Left lung (tissue), 10 donors: ENCODE measurements around the gene PPM1M. TPM values are rescaled to one million over a fixed set of nuclear protein-coding genes. Genes with fewer than 3 reads are reported as not detected.
"Not testable (repeated sequence)": the region's sequence is repeated elsewhere in the genome, so short reads cannot be mapped to it uniquely, and the experiment has no call there.

ENCODE experiments used
- ATAC-seq: fragments of 200-7000 bp; cut with Tn5 transposase; one replicate; pipeline ENCODE4 v1.9.1; 2020; ENCODE audit warnings: moderate library complexity
- DNase-seq, 4 donors: peaks; one replicate each; pipeline ENCODE4 v3.0.0-alpha.2; 2013 to 2020
- H3K27ac ChIP-seq, 2 donors: fragments of 200-600 bp; sonication (generic) in 1 of 2; one replicate each; pipeline versions ENCODE4 v1.5.0 to v1.8.0; 2020 to 2021
- H3K27me3 ChIP-seq, 2 donors: fragments of 200-600 bp; sonication (generic) in 1 of 2; one replicate each; pipeline versions ENCODE4 v1.5.0 to v1.8.0; 2020 to 2021
- H3K36me3 ChIP-seq, 2 donors: fragments of 200-600 bp; sonication (generic) in 1 of 2; one replicate each; pipeline versions ENCODE4 v1.5.0 to v1.8.0; 2020 to 2021
- H3K4me1 ChIP-seq, 2 donors: fragments of 200-600 bp; one replicate each; pipeline ENCODE4 v1.8.0; 2021
- H3K4me3 ChIP-seq, 2 donors: fragments of 200-600 bp; sonication (generic) in 1 of 2; one replicate each; pipeline versions ENCODE4 v1.5.0 to v1.8.0; 2020 to 2021; ENCODE audit warnings: mild to moderate bottlenecking in 1 of 2
- H3K9me3 ChIP-seq, 2 donors: fragments of 200-600 bp; sonication (generic) in 1 of 2; one replicate each; pipeline versions ENCODE4 v1.5.0 to v1.8.0; 2020 to 2021
- intact Hi-C, 2 donors: fragments of 100-400 bp; cut with DNase I; formaldehyde crosslinking; loops; one replicate each; pipeline versions ENCODE4 v1.11.2 to v1.14.2; 2022
- polyA plus RNA-seq, 6 donors: library from polyadenylated mRNA; unstranded; fragments of 120-200 nt; gene quantifications; one replicate each; pipeline ENCODE4 v1.2.1, GENCODE V29; 2013; ENCODE audit not compliant: insufficient read length in 6 of 6
- total RNA-seq, 2 donors: library from RNA; stranded (reverse); fragmentation: NEBNext Ultra II Directional; extraction: Animal tissue kit (Norgen Biotek cat#: 25700); gene quantifications; one replicate each; pipeline ENCODE4 v1.2.1, GENCODE V29; 2021
- TF ChIP-seq, protein P1 (sequence below), 2 donors: fragments of 200-600 bp; sonication (generic) in 1 of 2; IDR thresholded peaks; one replicate each; pipeline versions ENCODE4 v1.5.0 to v1.8.0; 2021; ENCODE audit warnings: antibody characterized with exemption in 2 of 2
- donor health status: DM: no; HTN: yes; CAD: no.
- donor health status: DM: no; HTN: no; CAD: no.

PPM1M gene
- total and polyA plus RNA-seq, 8 donors: 27.4 to 48.3 (median 31.4) TPM

DNA sequence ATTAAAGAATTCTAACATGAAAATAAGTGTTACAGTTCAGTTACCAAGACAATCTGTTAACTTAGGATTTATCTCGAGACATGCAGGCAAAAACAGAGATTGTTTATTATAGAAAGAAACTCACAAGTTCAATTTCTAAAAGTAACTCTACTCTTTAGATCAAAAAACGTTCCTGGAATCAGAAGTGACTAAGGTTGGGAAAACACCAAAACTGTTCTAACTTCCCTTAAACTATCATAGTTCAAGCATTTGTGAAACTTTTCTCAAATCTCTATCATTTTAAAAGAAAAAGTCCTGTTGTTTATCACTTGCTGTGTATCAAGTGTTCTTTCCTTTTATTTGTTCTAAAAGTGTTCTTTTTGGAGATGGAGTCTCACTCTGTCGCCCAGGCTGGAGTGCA lies 24.2 kb downstream of the PPM1M start:
- intact Hi-C loops: no loop called here
- H3K4me1 ChIP-seq: peaks cover 43 to 77% of the 10 kb centered on the region in 2 donors
- no peaks in the 10 kb centered on the region for H3K9me3 ChIP-seq
- H3K27me3 ChIP-seq: no peaks in the 10 kb centered on the region
- H3K27ac ChIP-seq: peak overlapping the region; percentile 51 to 84
- ATAC-seq (no peak), DNase-seq (no peak)
- peaks cover 0 to 77% of the 10 kb centered on the region in 2 donors for H3K36me3 ChIP-seq
- H3K4me3 ChIP-seq: no peak overlapping the region
- TF ChIP-seq, protein P1, sequence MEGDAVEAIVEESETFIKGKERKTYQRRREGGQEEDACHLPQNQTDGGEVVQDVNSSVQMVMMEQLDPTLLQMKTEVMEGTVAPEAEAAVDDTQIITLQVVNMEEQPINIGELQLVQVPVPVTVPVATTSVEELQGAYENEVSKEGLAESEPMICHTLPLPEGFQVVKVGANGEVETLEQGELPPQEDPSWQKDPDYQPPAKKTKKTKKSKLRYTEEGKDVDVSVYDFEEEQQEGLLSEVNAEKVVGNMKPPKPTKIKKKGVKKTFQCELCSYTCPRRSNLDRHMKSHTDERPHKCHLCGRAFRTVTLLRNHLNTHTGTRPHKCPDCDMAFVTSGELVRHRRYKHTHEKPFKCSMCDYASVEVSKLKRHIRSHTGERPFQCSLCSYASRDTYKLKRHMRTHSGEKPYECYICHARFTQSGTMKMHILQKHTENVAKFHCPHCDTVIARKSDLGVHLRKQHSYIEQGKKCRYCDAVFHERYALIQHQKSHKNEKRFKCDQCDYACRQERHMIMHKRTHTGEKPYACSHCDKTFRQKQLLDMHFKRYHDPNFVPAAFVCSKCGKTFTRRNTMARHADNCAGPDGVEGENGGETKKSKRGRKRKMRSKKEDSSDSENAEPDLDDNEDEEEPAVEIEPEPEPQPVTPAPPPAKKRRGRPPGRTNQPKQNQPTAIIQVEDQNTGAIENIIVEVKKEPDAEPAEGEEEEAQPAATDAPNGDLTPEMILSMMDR (IDR thresholded peaks at IDR 0.05): no peak

DNA sequence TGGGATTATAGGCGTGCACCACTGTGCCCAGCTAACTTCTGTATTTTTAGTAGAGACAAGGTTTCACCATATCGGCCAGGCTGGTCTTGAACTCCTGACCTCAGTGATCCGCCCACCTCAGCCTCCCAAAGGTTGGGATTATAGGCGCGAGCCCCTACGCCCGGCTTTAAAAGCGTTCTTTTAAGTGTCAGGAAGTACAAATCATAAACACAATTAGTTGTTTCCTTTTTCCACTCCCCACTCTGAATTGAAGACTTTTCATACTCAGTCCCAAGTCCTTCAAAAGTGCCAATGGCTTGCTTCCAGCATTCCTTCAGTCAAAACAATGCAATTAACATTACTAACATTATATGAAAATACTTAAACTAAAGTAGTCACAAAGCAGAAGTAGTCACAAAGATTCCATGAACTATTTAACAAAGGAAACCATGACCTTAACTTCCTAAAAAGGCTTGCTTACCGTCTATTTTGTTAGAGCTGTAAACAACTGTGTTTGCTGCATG lies 24.7 kb downstream of the PPM1M start:
- intact Hi-C loops: no loop called here
- Histone ChIP-seq H3K4me3 (no peak overlapping the region), H3K36me3 (peaks cover 0 to 77% of the 10 kb centered on the region in 2 donors), H3K4me1 (peaks cover 45 to 79% of the 10 kb centered on the region in 2 donors), H3K27ac (peak overlapping the region; percentile 51 to 84), H3K9me3 (no peaks in the 10 kb centered on the region), H3K27me3 (no peaks in the 10 kb centered on the region)
- TF ChIP-seq, protein P1 (IDR thresholded peaks at IDR 0.05): no peak
- ATAC-seq: peak; percentile 50
- peak in 1 of 4 donors; percentile 66 for DNase-seq

DNA sequence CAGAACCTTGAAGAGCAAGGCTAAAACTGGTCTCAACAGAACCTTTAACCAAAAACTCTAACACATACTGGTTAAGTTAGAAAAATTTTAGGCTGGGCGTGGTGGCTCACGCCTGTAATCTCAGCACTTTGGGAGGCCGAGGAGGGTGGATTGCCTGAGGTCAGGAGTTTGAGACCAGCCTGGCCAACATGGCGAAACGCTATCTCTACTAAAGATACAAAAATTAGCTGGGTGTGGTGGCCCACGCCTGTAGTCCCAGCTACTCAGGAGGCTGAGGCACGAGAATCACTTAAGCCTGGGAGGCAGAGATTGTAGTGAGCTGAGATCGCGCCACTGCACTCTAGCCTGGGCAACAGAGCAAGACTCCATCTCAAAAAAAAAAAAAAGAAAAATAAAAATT lies 26.6 kb downstream of the PPM1M start:
- DNase-seq: peak in 1 of 4 donors; percentile 15
- H3K4me1 ChIP-seq: peaks cover 57 to 98% of the 10 kb centered on the region in 2 donors
- intact Hi-C loops, H3K9me3 ChIP-seq, H3K27me3 ChIP-seq, H3K4me3 ChIP-seq, ATAC-seq: not testable (repeated sequence)
- peak overlapping the region in 1 of 2 donors; percentile 84 for H3K27ac ChIP-seq
- H3K36me3 ChIP-seq: peaks cover 0 to 62% of the 10 kb centered on the region in 2 donors

DNA sequence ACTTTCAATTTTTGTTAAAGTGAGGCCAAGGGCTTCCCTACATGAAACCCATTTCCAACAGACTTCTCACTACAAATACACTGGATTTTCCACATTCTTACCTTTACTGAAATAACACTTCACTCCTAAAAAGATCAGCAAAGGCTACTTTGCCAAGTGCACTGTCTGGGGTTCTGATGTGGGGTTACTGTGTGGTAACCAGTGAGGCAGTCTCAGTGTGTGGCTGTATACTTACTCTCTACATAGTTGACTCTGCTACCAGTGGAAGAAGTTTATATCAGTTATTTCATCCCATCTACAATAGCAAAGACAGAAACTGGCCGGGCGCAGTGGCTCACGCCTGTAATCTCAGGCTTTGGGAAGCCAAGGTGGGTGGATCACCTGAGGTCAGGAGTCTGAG lies 27.3 kb downstream of the PPM1M start:
- H3K4me1 ChIP-seq: peaks cover 55 to 95% of the 10 kb centered on the region in 2 donors
- DNase-seq (peak in 1 of 4 donors; percentile 20), ATAC-seq (peak; percentile 12)
- TF ChIP-seq, protein P1 (IDR thresholded peaks at IDR 0.05): no peak
- H3K27ac ChIP-seq: peak overlapping the region in 1 of 2 donors; percentile 84
- no peak overlapping the region for H3K4me3 ChIP-seq
- intact Hi-C loops: no loop called here
- no peaks in the 10 kb centered on the region for H3K9me3 ChIP-seq
- H3K27me3 ChIP-seq: no peaks in the 10 kb centered on the region
- H3K36me3 ChIP-seq: peaks cover 0 to 55% of the 10 kb centered on the region in 2 donors

DNA sequence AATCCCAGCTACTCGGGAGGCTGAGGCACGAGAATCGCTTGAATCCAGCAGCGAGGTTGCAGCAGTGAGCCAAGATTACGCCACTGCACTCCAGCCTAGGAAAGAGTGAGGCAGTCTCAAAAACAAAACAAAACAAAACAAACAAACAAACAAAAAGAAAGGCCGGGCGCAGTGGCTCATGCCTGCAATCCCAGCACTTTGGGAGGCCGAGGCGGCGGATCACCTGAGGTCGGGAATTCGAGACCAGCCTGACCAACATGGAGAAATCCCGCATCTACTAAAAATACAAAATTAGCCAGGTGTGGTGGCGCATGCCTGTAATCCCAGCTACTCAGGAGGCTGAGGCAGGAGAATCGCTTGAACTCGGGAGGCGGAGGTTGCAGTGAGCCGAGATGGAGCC lies 29.2 kb downstream of the PPM1M start:
- peak in 1 of 4 donors; percentile 20 for DNase-seq
- Histone ChIP-seq H3K36me3 (peaks cover 0 to 37% of the 10 kb centered on the region in 2 donors), H3K4me1 (peaks cover 45 to 86% of the 10 kb centered on the region in 2 donors), H3K27ac (peak overlapping the region in 1 of 2 donors; percentile 15), H3K4me3 (peak overlapping the region in 1 of 2 donors; percentile 83)
- H3K9me3 ChIP-seq, intact Hi-C loops, H3K27me3 ChIP-seq, ATAC-seq: not testable (repeated sequence)

DNA sequence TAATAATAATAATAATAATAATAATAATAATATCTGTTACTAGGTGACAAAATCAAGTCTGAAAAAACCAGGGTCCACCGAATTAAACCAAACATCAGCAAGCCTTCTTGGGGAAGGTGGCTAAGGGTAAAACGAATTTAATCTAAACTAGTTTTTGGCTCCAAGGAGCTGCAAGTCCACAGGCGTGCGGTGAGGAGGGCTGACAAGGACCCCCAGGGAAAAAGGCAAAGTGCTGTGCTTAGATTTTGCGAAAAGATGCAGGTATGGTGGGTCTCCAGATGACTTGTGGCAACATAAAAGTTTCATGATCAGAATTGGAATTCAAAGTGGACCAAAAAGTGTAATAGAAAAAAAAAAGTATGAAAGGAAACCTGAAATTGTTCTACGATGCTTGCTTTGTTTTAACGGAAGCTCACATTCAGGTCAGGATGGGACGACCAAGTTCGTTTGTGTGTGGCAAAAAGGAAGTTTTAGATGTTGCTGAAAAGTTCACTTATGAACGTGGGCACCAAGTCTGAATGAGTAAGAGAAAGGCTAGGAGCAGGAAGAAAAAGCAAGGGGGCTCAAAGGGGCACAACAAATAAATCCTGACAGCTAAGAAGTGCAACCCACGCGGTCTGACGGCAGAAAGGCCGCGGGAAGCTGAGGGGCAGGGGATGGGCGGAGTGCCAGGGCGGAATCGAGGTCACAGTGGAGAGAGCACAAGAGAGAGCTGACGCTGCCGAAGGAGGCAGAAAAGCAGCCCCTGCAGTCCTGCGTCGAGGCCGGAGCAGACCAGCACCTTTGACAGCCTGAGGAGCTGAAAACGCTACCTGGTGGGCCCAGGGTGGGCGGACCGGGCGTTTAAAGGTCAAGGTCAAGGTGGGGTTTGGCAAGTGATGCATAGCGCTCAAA lies 31.8 kb downstream of the PPM1M start:
- TF ChIP-seq, protein P1 (IDR thresholded peaks at IDR 0.05): no peak
- peaks cover 22 to 76% of the 10 kb centered on the region in 2 donors for H3K4me1 ChIP-seq
- H3K9me3 ChIP-seq: no peaks in the 10 kb centered on the region
- H3K36me3 ChIP-seq: peaks cover 0 to 34% of the 10 kb centered on the region in 2 donors
- H3K27ac ChIP-seq: peak overlapping the region; percentile 95 to 96
- peak overlapping the region; percentile 56 to 83 for H3K4me3 ChIP-seq
- peak; percentile 58 for ATAC-seq
- intact Hi-C loops: no loop called here
- H3K27me3 ChIP-seq: no peaks in the 10 kb centered on the region
- DNase-seq: peak in 3 of 4 donors; percentile 81 to 90 (median 86)
